Stimulated activated CD8-positive, alpha-beta memory T cell treated with anti-CD3 and anti-CD28 coated beads, Interleukin-7, amount 100 ng/mL, for 48 hours (primary cell): Measurements from ENCODE around the gene MAP2K5.

ENCODE experiments used
- DNase-seq, 2 donors: peaks; one replicate each; pipeline ENCODE4 v3.0.0-alpha.2; 2020; ENCODE audit warnings: low read depth in 1 of 2; ENCODE audit errors: extremely low read depth in 1 of 2

Gene MAP2K5

DNA sequence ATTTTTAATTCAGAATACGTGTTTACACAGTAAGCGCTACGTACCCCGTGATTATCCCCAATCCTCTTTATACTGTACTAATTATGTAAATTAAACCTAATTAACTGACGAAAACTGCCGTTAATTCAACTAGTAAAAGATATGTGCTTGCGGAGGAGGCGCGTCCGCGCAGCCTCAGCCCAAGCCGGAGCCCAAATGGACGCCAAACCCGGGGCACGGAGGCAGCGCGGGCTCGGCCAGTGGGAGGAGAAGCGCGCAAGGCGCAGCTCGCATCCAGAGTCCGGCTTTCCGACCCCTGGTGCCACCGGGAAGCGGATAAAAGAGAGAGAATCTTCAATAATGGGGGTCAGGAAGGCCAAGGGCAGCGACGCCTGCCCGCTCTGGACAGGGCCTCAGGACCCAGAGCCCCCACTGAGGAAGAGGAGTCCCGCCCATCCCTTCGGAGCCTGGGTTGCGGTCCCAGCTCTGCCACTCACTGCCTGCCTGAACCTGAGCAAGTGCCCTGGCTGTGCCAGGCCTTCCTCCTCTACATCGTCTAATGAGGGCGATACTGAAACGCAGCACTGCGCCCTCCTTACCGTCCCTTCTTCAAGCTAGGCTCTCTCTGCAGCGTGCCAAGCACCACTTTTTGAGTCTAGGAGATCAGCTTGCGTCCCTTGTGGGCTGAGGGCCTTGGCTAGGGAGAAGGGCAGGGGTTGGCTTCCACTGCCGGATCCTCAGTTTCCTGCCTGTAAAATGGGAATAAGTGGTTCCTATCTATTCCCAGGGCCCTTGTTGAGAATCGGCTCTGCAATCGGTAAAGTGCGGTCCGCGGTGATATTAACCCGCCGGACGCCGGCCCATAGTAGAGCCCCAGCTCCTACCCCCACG is 277.9 kb downstream of the MAP2K5 start:
- no peak for DNase-seq

DNA sequence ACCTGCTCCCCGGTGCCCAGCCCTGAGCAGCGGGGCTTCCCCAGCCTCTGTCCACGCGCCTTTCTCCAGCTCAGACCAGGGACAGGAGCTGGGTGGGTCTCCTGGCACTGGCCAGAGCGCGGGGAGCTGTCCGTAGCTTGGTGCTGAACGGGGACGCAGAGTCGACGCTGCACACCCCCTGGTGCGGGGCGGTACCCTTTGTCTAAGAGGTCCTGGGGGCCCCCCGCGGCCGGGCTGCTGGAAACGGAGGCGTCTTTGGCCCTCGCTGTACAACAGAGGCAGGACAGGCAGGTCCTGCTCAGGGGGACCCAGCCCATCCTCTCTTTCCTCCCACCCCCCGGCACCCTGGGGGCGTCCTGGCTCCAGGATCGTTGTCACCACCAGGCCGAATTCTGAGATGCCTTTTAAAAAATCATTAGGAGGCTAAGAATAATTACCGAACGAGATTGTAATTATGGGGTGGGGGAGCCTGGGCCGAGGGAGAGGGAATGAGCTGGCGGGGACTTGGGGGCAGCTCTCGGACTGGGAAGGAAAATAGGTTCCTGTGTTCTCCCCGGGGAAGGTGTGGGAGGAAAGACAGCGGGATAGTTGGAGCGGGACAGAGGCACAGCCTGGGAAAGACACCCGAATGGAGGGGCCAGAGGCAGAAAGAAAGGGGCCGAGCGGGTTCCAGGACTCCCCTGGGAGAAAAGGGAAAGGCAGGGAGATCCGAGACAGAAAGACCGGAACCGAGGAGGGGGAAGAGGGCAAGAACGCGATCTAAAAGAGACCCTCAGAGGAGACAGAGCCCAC is 278.7 kb downstream of the MAP2K5 start:
- DNase-seq: no peak

DNA sequence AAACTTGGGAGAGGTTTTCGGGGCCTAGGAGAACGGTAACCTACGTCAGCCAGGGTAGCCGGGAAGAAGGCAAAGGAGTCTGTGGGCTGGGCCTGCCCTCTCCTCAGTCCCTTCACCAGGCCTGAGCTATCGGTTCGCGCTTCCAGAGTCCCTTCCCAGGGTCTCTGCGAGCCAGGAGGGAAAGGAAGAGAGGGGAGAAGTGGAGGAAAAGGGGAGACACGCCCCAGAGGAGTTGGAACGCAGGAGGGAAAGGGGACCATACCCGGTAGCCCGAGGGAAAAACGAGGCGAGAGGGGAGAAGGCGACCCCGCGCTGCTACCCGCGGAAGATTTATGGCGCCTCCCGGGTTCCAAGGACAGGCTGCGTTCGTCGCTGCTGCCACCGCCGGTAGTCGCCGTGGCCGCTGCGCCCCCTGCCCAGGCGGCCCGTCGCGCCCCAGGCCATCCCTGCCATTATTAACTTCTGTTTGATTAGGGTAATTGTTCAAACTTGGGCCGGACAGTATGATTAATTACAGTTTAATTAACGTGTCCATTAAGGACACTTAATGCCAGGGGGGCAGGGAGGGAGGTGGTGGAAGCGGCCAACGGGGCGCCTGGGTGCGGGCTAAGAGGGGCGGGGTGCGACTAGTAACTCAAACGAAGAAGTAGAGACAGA is 279.4 kb downstream of the MAP2K5 start:
- no peak for DNase-seq

DNA sequence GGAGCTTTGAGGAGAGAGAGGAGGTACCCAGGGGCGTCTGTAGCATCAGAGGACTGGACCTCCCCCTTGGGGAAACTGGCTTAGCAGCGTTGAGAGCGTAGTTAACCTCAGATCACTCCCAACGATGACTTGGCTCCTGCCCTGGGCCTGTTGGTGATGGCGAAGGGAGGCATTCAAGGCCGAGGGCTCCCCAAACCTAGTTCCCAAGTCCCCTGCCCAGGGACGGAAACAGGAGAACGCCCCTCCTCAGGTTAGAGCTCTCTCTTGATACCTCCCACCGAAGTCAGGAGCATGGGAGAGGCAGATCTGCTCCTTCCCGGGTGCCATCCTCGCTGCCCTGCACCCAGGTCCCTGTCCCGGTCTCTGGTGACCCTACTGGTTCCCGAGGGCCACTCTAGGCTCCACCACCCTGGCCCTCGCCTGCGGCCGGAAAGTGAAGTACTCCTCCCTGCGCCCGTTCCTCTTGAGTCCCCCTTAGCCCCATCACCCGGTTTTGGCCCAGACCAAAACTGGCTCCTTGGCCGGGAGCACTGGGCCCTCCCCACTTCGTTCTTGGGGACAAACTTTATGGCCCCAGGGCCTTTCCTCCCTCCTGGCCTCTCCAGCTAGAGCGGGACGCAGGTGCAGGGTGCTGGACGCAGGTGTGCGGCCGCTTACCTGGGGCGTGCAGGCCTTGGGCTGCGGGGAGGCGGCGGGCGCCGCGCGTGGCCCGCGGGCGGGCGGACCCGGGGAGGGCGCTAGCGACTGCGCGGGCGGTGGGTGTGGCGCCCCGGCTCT is 280.2 kb downstream of the MAP2K5 start:
- no peak for DNase-seq

DNA sequence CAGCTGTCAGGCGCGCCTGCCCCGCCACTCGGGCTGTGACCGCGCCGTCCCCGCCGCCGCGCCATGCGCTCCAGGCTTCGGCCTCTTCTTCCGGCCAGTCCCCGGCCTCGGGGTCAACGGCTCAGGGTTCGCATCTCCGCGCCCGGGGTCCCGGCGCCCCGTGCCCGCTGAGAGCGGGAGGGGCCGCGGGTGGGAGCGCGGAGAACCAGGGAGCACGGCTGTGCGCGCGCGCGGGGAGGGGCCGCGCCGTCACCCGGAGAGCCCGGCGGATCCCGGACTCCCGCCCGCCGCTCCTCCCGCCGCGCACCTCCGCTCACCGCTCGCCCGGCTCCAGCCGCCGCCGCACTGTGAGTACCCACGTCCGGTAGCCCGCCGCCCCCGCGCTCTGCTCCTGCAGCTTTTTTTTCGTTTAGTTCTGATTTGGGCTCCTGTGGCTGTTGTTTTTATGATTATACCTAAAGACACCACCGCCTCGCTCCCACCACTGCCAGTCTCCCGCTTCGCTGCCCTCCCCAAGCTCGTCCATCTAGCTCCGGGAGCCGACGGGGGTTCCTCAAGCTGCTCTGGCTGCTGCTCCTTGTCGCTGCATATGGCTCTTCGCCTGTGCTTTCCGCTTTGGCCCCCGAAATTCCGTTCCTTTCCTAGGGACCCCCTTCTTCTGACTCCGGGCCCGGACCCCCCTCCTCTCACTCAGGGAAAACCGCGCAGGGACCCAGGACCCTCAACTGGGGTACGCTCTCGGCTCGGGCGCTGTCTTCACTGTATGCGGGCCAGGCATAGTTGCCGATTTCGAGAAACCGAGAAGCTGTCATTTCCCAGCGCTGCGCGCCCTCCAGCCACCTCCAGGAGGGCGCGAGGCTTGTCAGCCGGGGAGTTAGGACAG is 281.1 kb downstream of the MAP2K5 start:
- no peak for DNase-seq

DNA sequence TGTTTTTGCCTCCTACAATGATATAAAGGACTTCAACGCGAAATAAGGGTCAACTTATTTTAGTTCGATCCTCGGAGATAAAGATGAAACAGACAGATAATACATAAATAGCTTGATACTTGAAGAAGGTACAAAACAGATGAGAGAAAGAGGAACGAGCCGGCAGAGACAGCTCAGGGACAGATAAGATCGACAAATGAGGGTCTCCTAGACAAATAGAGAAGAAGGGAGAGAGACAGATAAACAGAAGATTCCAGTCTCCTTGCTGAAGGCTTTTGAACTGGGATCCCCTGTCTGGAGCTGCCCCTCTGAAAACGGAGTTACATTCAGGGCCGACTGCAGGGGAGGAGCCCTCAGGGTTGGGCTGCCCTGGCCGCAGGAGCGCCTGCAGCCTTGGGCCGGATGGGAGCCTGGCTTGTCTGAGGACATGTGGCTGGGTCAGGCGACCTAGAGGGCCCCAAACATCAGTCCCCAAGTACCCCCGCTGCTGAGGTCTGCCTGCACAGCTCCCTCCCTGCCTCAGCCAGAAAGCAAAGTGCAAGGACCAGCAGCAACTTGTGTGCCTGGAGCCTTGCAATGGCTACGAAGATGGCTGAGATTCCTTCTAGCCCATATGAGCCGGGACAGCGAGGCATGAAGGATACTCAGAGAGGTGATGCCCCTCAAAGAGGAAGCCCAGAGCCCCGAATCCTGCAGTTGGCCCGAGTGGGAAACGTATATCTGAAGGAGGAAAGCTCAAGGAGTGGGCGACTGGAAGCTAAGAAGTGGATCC is 281.9 kb downstream of the MAP2K5 start:
- no peak for DNase-seq

DNA sequence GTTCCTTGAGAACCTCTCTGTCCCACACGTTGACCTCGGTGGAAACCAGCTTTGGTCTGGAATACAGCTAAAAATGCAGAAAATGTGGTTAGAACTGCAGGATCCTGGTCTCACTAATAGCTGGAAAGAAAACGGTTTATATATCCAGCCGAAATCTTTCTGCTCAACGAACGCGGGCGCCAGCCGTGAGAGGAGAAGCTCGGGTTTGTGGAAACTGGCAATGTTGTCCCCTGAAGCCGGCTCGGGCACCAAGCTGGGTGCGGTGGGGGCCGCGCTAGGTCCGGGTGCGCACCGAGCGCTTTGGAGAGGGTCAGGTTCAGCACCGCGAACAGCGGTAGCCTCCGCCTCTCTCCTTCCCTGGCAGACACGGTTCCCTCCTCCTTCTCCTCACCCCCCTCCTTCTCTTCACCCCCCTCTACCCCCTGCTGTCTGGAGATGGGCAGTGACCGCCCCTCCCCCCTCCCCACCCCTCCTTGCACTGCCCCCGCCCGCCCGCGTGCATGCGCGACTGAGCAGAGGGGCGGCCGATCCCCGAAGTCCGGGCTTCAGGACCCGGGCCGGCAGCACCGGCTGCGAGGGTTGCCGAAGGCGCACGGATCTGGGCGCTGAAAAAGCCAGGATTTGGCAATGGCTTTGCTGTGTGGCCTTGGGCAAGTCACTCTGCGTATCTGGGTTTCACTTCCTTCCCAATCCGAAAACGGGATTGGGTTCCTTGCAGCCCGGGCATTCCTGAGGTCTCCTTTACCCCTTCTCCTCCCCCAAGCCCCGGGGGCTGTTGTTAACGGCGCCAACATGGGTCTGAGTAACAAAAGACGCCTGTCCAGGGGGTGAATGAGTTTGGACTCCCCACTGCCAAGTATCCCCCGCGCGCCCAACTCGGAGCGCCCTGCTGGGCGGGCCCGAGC is 282.7 kb downstream of the MAP2K5 start, which contains the start of gene SKOR1:
SKOR1 (plus strand) TSS at position 534 of the 905 bp plus-strand sequence; CDS start at position 628, 94 bp downstream.
- no peak for DNase-seq

DNA sequence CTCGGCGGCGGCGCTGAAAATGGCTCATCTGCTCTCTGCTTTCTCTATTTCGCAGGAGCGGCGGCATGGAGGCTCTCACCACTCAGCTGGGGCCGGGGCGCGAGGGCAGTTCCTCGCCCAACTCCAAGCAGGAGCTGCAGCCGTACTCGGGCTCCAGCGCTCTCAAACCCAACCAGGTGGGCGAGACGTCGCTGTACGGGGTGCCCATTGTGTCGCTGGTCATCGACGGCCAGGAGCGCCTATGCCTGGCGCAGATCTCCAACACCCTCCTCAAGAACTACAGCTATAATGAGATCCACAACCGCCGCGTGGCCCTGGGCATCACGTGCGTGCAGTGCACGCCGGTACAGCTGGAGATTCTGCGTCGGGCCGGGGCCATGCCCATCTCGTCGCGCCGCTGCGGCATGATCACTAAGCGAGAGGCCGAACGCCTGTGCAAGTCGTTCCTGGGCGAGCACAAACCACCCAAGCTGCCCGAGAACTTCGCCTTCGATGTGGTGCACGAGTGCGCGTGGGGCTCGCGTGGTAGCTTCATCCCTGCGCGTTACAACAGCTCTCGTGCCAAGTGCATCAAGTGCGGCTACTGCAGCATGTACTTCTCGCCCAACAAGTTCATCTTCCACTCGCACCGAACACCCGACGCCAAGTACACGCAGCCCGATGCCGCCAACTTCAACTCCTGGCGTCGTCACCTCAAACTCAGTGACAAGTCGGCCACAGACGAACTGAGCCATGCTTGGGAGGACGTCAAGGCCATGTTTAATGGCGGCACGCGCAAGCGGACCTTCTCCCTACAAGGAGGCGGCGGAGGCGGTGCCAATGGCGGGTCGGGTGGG is 283.6 kb downstream of the MAP2K5 start:
- DNase-seq: no peak

DNA sequence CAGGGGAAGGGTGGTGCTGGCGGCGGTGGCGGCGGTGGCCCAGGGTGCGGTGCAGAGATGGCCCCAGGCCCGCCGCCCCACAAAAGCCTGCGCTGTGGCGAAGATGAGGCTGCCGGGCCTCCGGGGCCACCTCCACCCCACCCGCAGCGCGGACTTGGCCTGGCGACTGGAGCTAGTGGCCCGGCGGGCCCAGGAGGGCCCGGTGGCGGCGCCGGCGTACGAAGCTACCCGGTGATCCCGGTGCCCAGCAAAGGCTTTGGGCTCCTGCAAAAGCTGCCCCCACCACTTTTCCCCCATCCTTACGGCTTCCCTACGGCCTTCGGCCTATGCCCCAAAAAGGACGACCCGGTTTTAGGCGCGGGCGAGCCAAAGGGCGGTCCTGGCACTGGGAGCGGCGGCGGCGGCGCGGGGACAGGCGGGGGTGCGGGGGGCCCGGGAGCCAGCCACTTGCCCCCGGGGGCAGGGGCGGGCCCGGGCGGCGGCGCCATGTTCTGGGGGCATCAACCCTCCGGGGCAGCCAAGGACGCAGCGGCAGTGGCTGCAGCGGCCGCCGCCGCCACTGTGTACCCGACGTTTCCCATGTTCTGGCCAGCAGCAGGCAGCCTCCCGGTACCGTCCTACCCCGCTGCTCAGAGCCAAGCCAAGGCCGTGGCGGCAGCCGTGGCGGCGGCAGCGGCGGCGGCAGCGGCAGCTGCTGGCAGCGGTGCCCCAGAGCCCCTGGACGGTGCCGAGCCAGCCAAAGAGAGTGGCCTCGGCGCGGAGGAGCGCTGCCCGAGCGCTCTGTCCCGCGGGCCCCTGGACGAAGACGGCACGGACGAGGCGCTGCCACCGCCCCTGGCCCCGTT is 284.4 kb downstream of the MAP2K5 start:
- DNase-seq: no peak

DNA sequence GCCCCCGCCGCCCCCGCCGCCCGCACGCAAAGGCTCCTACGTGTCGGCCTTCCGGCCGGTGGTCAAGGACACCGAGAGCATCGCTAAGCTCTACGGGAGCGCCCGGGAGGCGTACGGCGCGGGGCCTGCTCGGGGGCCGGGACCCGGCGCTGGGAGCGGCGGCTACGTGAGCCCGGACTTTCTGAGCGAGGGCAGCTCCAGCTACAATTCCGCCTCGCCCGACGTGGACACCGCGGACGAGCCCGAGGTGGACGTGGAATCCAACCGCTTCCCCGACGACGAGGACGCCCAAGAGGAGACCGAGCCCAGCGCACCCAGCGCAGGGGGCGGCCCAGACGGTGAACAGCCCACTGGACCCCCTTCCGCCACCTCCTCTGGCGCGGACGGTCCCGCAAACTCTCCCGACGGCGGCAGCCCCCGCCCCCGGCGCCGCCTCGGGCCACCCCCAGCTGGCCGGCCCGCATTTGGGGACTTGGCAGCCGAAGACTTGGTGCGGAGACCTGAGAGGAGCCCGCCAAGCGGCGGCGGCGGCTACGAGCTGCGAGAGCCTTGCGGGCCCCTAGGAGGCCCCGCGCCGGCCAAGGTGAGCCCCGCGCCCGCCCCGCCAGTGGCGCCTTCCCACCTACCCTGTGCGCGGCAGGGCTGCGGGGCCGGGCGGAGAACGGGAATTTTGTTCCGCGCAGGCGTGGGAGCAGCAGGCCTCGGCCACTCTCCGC is 285.2 kb downstream of the MAP2K5 start:
- no peak for DNase-seq

DNA sequence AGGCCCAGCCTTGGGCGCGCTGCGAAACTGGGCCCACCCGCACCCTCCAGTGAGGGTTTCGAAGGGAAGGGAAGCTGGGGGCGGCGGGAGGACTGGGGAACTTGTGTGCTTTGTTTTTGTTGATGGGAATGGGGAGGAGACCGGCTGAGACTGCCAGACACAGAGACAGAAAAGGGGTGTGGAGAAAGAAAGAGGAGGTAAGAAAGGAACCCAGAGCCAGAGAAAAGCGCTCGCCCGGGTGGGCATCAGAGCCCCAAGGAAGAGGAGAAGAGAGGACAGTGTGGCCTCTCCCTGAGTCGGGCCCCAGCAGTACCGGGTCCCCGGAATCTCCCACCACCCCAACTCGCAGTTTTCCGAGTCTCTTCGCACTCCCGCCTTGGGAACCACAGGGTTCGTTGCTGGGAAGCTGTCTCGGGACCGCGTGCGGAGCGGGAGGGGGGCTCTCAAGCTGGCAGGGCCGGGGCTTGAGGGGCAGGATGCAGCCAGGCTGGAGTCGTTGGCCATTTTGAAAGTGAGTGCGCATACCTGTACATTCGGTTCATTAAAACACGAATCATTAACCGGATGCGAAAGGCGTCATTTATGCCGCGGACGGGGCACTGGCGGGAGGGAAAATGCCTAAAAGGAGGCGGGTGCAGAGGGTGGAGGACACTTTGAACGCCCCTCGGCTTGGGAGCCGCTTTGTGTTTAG is 285.9 kb downstream of the MAP2K5 start:
- no peak for DNase-seq

DNA sequence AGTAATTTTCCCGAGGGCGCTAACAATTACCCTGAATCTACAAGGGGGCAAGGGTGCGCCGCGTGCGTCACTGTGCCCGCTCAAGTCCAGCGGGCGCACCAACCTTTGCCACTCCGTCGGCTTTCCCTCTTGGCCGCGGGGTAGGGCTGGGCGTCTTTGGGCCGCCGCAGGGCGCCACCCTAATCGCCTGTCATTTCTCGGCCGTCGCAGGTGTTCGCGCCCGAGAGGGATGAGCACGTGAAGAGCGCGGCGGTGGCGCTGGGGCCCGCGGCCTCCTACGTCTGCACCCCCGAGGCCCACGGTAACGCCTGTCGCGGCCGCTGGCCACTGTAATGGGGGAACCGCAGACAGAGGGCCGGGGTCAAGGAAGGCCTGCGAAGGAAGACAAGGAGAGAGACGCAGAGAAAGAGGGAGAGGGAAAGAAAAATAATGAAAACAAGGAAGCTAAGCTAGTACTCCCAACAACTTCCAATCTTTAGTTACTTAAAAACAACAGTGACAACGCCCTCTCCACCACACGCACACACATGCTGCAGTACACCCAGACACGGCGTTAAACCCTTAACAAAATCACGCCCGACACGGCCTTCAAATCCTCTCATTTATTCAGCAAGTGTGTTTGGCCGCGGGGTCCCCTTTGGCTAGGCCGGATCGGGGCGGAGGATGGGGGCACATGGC is 286.6 kb downstream of the MAP2K5 start:
- DNase-seq: no peak

DNA sequence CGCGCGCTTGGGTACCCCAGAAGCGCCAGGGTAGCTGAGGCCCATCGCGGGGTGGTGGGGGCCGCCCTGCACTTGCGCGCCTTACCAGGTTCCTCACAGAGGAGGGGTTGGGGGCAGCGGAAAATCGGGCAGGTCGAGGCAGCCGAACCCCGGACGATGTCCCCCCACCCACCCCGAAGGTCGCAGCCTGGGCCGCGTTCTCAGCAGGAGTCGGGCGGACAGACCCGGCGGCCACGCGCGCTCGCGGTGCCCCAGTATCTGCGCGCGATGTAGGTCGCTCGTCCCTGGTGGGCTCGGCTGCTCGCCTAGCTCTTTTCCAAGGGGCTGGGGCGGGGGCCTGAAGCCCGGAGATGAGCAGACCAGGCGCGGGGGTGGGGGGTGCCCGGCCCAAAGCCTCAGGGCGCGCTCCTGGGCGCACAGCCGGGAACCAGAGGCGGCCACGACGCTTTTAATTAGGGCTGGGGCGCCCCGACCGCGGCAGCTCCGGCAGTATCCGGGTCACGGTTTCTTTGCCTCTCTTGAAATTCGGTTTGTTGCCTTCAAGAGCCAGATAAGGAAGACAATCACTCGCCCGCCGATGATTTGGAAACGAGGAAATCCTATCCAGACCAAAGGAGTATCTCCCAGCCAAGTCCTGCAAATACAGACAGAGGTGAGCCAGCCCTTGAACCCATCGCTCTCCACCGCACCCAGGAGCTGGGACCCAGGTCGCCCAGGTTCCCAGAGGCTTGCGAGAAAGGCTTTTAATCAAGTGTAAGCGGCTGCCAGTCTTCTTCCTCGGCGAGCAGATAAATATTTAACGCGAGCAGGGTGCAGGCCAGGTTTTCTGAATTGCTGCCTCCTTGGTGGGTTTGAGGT is 287.4 kb downstream of the MAP2K5 start:
- DNase-seq: no peak
